Superior temporal gyrus (tissue), 1 donor: ENCODE measurements around the gene ERCC3.

Experiments used
- DNase-seq: peaks from one replicate; pipeline ENCODE4 v3.0.0-alpha.2; 2016; ENCODE audit errors: extremely low spot score

Gene ERCC3

DNA sequence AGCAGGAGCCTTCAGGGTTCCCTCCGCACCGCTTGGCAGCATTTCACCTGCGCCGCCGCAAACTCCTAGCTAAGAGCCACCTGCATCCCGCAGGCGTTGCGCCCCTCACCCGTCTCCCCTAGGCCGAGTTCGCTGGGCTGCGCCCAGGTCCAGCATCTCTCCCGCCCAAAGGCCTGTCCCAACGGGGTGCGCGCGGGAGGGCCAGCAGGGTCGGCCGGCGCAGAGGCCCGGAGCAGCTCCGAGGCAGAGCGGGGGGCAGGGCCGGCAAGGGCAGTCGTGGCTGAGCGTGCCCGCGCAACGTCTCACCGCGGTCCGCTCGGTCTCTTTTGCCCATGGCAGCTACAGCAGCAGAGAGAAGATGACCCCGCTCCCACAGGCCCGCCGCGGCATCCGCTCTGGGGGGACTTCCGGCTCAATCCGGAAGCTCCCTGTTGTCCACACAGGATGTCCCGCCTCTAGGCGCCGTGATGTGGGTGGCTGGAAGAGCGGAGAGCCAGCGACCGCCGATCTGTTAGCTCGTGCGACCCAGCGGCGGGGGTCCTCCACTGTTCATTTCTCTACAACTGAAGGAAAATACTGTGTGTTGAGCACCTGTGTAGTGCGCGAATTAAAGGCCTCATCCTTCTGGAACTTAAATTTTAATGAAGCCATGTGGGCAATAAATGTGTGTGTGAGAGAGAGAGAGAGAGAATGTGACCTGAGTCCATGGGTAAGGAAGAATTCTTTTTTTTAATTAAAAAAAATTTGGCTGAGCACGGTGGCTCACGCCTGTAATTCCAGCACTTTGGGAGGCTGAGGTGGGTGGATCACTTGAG lies at the start of gene ERCC3:
Gene ERCC3, minus strand, starts transcription at position 397 of the 815 bp plus-strand sequence. Its CDS starts 63 bp downstream, at position 334.
- peak; percentile 88 for DNase-seq

DNA sequence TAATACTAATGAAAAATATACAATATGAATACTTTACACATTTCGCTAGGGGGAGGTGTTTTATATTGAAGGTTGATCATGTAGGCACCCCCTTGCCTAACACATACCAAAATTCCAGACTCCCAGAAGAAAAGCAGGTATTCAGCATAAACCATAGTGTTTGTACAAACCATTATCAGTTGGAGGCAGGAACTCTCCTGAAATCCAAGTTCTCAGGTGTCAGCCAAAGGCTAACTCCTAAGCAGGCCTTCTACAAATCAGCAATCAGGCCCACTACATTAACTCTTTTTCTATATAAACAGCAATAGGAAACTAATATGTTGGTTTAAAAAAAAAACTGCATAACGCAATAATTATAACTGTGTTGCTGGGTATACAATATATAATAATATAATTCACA lies 49.3 kb upstream of the ERCC3 start:
- no peak for DNase-seq

DNA sequence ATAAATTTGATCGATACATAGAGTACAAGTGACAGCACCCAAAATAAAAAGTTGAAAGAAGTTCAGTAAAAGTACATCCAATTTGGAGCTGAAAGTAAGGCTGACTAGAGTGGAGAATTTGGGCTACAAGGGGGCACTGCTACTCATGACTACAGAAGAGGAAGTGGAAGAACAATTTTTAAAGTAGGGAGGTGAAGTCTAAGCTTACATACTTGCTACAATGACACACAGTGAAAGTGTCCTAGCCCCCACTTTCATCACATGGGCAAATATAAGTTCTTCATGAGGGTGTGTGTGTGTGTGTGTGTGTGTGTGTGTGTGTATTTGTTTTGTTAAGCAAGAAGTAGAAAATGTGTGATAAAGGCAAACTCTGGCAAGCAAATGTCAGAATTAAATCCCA lies 48.2 kb upstream of the ERCC3 start:
- no peak for DNase-seq

DNA sequence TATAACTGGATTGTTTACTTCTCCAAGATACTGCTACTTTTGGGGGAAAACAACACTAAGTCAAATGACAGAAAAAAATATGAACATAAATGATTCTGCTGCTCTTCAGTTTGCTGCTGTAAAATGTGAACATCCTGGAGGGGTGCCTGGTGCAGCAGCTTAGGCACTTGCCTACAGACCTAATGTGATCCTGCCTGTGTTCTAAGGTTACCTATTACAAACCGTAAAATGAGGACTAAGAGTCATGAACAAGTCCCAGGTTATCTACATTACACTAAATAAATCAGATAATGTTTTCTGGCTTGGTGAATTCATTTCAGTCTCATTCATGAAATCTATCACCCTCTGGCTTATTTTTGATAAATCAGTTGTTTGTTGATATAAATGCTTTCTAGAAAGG lies 38.4 kb upstream of the ERCC3 start:
- DNase-seq = no peak

DNA sequence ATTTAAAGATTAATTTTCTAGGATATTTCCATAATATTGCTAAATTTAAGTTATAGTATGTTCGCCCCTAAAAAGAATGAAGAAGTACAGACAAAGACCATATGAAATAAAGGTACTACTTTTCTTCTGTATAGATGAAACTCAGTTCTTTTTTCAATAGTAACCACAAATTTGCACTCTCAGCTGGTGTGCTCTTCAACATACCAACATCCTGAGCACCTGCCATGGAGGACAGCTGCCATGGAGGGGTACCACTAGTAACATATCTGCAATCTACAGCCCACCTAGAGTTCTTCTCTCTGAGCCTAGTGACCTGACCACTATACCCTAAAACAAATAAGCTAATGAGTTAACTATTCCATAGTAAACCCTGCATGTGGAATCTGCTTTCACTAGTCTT lies 36.8 kb upstream of the ERCC3 start:
- no peak for DNase-seq

DNA sequence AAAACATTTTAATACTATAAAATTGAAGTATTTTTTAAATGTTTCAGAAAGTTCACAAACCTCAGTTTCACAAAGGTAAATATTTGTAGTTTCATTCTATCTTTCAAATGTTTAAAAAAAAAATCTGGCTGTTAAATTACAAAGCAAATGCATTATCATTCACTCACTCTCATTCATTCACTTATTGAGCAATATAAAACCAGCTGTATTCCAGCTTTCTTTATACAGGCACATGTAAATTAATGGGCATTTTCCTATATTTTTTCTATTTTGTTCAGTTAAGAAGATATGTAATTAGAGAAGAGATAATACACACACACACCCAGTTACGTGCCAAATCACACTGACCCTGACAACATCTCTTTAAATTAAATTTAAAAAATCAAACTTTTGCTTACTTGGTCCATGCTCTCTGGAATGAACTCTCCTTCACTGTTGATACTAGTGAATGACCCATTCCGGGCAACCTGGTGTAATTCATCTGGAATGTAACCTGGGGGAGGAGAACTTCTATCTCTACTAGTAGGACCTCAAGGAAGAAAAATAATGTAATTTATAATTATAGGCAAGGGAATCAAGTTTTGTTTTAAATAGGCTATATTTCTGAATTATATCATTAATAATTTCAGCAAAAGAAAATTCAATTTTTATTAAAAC lies 32.5 kb upstream of the ERCC3 start:
- no peak for DNase-seq

DNA sequence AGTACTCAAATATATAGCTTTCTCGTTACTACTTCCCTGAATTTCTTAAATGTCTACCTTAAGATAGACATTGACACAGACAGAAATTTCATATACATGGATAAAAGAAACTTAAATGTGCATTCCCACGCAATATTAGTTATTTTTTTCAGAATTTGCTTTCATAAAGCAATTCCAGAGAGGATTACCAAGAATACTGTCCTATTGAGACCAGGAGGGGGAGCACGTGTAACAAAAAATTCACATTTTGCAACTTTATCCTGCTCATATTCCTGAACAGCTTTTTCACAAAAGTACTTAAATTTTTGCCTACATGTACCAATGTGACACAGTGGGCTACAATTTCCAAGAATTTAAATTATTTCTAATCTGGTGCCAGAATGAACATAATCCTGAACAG lies 30.7 kb upstream of the ERCC3 start:
- DNase-seq = peak; percentile 75

DNA sequence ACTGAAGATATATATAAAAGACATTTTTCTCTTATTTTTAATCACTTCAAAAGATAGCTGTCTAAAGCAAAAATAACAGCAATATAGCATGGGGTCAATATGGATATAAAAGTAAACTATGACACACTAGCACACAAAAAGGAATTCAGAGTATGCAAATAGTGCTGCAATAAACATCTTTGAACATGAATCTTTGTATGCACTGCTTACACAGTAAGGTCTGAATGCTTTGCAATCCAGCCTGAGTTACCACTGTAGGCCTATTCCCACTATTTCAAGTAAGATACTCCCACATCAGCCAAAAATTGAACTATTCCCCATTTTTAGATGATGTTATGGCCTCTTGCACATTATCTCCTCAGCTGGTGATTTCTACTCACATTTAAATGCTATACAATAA lies 27.4 kb upstream of the ERCC3 start:
- no peak for DNase-seq

DNA sequence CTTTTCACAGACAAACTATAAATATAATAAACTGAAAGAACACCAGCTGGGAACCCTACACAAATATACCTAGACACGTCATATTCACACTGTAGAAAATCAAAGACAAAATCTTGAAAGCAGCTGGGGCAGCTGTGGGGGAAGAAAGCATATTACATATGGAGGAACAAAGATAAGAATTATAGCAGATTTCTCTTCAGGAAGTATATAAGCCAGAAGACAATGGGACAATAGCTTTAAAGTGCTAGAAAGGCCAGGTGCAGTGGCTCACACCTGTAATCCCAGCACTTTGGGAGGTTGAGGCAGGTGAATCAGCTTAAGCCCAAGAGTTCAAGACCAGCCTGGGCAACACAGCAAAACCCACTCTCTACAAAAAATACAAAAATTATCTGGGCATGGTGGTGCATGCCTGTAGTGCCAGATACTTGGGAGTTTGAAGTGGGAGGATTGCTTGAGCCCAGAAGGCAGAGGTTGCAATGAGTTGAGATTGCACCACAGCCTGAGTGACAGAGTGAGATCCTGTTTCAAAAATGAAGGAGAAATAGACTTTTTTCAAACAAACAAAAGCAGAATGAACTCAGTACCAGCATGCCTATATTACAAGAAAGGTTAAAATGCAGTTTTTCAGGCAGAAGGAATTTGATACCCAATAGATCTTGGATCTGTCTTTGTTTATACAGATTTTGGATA lies 26.8 kb upstream of the ERCC3 start:
- DNase-seq = no peak

DNA sequence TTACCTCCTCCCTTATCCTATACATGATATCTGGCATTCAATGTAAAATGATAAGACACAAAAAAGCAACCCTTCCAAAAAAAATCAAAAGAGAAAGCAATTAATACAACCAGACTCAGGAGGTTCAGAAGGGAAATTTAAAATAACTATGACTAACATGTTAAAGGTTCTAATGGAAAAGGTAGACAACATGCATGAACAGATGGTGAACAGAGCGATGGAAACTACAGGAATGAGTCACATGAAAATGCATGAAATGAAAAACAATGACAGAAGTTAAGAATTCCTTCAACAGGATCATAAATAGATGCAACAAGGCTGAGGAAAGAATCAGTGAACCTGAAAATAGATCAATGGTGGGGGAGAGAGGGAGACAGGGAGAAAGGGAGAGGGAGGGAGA lies 26.1 kb upstream of the ERCC3 start:
- DNase-seq = no peak

DNA sequence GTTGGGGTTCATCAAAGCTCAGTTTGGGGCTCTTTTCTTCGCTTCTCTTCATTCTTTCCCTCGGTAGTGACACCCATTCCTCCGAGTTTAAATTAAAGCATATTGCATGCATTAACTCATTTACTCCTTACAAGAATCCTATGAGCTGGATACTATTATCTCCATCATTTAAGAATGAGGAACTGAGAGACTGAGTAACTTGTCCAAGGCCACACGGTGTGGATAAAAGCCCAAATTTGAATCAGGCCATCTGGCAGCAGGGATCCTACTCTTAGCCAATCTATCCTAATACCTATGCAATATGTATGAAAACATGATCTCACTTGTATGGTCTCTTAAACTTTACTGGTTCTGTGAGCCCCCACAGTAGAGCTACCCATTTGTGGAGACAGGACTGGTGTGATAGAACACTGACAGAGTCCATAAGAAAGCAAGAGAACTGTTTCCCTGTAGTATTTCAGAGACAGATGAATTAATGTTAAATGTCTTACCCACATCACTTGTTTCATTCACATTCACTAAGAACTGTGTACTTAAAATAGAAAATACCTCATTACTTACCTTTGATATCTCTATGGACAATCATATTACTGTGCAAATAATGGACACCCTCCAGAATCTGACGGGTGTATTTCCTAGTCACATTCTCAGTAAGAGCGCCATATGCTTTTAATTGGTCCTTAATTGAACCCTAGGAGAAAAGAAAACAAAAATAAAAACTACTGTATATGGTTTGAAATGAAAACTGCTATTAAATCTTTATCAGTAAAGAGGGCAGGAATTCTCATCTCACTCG lies 20.4 kb upstream of the ERCC3 start:
- no peak for DNase-seq

DNA sequence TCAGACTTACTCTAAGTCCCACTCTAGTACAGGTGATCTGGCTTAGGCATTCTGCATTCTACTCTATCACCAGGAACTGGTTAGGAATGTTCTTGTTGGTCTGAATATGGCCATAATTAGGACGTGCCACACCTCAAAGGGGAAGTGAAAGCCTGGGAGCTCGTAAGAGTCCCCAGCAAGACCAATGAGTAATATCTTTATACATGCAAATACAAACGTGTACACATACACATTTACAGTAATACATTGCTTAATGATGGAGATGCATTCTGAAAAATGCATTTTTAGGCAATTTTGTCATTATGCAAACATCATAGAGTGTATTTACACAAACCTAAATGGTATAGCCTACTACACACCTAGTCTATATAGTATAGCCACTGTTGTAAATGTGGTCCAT lies 19.5 kb upstream of the ERCC3 start:
- no peak for DNase-seq

DNA sequence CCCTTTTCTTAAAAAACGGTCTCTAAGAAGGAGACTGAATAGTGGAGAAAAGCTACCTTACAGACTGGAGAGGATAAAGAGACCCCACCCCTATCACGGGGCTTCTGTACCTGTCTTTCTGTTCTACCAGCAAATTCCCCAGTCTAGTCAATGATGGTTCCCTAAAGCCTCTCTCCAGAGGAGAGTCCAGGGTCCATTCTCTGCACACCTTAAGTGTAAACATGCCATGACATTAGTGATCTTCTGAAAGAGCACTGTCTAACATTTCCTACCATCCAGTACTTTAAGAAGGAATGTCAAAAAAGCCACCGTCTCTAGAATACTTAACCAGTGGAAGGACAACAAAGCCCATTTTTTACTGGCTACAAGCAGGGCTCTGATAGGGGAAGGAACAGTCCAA lies 17.0 kb upstream of the ERCC3 start:
- no peak for DNase-seq

DNA sequence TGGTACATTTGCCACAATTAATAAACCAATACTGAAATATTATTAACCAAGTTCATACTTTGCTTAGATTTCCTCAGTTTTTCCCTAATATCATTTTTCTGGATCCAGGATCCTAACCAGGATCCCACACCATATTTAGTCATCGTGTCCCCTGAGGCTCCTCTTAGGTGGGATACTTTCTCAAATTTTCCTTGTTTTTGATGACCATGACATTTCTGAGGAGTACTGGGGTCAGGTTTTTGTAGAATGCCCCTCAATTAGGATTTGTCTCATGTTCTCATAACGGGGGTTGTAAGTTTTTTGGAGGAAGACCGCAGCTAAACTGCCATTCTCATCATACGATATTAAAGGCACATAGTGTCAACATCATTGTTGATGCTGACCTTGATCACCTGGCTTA lies 15.5 kb upstream of the ERCC3 start:
- DNase-seq = no peak

DNA sequence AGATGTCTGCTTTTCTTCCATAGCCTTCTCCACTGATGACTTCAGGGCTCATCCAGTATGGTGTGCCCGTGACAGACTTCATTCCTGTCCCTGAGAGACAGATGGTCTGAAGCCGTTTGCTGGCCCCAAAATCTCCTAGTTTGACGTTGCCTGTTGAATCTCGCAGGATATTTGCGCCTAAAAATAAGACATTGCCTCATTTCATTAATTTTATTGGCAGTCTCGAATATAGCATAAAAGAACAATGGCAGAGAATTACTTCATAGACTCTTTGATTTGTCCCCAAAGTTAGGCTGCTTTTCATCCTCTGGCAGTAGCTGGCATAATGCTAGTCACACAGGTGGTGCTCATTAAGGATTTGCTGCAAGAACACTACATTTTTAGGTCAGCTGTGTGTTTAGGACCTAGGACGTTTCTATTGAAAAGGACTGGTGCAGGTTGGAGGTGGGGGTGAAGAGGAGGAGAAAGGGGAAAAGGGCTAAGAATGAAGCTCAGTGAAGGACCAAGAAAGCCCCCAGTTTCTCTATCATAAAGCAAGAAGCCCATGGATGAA lies 14.7 kb upstream of the ERCC3 start:
- DNase-seq = no peak

DNA sequence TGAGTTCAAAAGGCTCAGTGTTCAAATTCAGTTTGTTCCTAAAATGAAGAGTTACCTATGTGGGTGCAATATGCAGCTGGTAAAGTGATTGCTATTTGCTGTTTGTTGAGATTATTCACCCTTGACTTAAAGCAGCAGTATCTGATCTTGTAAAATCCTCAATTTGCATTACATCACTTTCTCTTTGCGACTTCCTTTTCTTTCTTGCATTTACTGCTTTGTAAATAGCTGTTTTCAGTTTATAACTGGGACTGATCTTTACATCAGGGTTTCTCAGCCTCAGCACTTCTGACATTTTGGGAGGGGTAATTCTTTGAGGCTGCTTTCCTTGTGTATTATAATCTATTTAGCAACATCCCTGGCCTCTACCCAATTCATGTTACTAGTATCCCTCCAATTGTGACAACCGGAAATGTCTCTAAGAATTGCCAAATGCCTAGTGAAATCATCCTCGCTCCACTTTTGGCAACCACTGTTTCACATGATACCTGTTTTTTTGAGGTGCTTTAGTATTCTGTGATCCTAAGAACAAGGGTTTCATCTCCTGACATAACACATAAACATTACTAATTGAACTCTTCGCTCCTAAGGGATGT lies 12.1 kb upstream of the ERCC3 start:
- no peak for DNase-seq

DNA sequence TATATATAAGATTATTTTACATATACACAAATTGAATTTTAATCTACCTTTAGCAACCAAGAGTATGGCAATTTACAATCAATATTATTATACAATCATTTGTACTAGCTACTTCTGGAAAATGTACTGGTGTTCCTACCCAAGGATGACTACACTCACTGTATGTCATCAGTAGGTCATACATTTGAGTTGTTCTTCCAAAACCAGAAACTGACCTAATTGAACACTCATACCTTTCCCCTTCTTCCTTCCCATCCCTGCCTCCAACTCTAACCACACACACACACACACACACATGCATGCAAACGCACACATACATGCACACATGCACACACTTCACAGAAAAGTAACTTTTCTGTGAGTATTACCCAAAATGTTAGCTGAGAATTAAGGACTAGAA lies 8.2 kb upstream of the ERCC3 start:
- no peak for DNase-seq

DNA sequence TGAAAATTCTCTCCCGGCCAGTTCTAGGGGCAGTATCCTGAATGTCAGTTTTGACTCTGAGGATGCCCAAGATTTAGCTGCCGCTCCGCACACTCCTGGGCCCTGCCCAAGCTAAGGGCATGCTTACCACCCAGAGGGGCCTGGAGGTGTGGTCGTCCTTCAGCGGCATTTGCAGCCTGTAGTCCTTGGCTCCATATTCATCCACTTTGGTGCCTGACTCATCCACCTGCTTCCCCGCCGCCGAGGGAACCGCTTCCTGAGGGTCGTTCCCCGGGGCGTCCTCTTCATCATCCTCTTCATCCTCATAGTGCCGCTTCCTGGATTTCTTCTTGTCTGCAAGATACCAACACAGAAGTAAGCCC lies 577 bp downstream of the ERCC3 start:
- no peak for DNase-seq

DNA sequence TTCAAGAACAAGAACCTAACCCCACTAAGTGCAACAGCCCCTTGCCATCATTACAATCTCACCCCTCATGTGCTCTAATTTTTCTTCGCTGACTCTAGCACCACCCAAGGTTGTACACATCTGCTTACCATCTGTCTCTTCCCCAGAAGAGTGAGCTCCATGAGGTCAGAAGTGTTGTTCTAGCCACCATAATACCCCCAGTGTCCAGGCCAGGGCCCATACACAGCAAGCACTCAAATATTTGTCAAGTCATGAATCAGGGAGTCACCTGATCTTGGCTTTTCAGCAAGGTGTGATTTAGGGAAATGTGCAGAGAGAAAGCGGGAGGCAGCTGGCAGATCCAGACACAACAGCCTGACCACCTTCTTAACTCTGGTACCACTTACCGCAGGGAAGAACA lies 5.7 kb downstream of the ERCC3 start:
- DNase-seq = no peak

DNA sequence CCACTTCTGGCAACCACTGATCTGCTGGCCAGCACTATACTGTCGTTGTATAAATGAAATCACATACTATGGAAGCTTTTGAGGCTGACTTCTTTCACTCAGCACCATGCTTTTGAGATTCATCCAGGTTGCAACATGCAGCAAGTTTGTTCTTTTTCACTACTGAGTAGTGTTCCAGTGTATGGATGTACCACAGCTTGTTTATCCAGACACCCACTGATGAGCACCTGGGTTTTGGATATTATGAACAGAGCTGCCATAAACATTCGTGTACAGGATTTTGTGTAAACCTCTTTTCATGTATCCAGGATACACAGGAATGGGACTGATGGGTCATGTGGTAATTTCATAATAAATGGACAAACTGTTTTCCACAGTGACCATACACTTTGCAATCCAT lies 10.7 kb downstream of the ERCC3 start:
- no peak for DNase-seq

DNA sequence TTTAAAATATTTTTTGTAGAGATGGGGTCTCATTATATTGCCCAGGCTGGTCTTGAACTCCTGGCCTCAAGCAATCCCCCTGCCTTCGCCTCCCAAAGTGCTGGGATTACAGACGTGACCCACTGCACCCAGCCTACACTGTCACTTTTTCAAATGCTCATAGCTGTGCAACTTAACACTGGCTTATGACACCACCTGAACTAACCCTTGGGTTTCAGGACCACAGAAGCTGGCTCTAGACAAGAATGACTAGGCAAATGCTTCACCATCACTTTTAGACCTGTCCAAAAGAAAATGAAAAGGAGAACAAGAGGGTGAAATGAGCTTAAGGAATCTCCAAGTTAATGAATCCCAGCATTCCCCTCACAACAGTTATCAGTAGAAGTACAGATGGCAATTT lies 13.3 kb downstream of the ERCC3 start:
- DNase-seq = no peak

DNA sequence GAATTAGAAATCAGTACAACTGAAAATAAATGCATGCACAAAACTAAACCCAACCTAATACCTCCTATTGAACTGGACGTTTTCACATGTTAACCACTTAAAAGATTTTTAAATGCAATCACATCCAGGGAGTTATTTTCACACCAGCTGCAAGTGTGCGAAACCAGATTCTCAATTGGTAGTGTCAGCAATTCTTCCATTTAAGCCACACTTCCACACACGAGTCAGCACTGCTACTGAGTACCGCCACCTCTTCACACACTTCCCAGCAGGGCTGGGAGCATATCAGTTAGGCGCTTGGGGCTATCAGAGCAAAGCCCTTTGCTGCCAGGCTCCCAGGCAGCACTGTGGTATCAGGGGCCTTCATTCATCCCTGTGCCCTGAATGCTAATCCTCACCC lies 14.2 kb downstream of the ERCC3 start:
- no peak for DNase-seq
